A549 (cell line): Measurements from ENCODE around the gene COA8.

Experiments used
- HDAC2 ChIP-seq: fragments of 200-600 bp; sonication (generic); IDR thresholded peaks from 2 replicates; pipeline ENCODE4 v1.6.1; 2016
- JUNB ChIP-seq: fragments of >200 bp; sonication (Bioruptor Twin); formaldehyde crosslinking; IDR thresholded peaks from 2 replicates; pipeline ENCODE4 v1.6.1; 2016
- RCOR1 ChIP-seq: fragments of 150-350 bp; IDR thresholded peaks from 2 replicates; pipeline ENCODE4 v1.6.1; 2014; ENCODE audit warnings: antibody characterized with exemption, low read length, low read depth
- REST ChIP-seq: fragments of 200-600 bp; sonication (generic); IDR thresholded peaks from 2 replicates; pipeline ENCODE4 v1.6.1; 2016; ENCODE audit warnings: antibody characterized with exemption, mild to moderate bottlenecking, moderate library complexity
- SREBF2 ChIP-seq: fragments of 450-650 bp; IDR thresholded peaks from 2 replicates; pipeline ENCODE4 v1.6.1; 2014; ENCODE audit warnings: mild to moderate bottlenecking, moderate library complexity
- TF ChIP-seq, protein P1 (sequence below): fragments of >200 bp; sonication (Bioruptor Twin); formaldehyde crosslinking; IDR thresholded peaks from 3 replicates; pipeline ENCODE4 v1.5.1; 2016

- no peak for TF ChIP-seq JUNB
- TF ChIP-seq, protein P1, sequence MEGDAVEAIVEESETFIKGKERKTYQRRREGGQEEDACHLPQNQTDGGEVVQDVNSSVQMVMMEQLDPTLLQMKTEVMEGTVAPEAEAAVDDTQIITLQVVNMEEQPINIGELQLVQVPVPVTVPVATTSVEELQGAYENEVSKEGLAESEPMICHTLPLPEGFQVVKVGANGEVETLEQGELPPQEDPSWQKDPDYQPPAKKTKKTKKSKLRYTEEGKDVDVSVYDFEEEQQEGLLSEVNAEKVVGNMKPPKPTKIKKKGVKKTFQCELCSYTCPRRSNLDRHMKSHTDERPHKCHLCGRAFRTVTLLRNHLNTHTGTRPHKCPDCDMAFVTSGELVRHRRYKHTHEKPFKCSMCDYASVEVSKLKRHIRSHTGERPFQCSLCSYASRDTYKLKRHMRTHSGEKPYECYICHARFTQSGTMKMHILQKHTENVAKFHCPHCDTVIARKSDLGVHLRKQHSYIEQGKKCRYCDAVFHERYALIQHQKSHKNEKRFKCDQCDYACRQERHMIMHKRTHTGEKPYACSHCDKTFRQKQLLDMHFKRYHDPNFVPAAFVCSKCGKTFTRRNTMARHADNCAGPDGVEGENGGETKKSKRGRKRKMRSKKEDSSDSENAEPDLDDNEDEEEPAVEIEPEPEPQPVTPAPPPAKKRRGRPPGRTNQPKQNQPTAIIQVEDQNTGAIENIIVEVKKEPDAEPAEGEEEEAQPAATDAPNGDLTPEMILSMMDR: peak; percentile 85
- TF ChIP-seq REST: no peak
- TF ChIP-seq RCOR1: no peak
- no peak for TF ChIP-seq SREBF2
- no peak for TF ChIP-seq HDAC2
Observed at GRCh38 chr14:103518422-103519042, 44.2 kb upstream of the COA8 start.
